IPS DF 4.7 (cell line): ENCODE measurements around the gene AKAP6.
"Not testable (repeated sequence)": the region's sequence is repeated elsewhere in the genome, so short reads cannot be mapped to it uniquely, and the experiment has no call there.

Experiments used
- DNase-seq: peaks from one replicate; pipeline ENCODE4 v3.0.0-alpha.2; 2013; ENCODE audit warnings: low spot score; ENCODE audit errors: extremely low read depth

Gene AKAP6

DNA sequence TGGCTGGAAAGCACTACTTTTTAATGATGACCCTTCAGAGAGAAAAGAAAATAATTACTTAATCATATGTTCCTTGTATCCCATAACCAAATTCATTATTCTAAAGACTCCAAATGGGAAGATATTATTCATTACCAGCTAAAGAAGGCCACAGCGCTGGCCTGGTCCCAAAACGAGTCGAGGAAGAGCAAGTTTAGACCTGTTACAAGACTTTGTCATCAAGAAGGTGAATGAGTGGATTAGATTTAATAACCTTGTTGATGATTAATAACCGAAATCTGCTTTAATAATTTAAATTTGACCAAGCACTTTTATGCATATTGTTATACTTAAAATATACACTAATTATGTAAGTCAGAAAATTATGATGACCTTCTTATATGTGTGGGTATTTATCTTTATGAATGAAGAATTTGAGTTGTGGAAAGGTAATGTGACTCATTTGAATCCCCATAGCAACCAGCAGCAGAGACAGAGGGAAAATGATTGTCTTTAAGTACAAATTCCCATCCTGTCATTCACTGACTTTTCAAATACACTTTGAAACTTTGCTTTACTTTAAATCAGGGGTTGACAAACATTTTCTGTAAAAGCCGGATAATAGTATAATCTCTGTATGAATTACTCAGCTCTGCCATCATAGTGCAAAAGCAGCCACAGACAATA, 409.2 kb downstream of the AKAP6 start:
- no peak for DNase-seq

DNA sequence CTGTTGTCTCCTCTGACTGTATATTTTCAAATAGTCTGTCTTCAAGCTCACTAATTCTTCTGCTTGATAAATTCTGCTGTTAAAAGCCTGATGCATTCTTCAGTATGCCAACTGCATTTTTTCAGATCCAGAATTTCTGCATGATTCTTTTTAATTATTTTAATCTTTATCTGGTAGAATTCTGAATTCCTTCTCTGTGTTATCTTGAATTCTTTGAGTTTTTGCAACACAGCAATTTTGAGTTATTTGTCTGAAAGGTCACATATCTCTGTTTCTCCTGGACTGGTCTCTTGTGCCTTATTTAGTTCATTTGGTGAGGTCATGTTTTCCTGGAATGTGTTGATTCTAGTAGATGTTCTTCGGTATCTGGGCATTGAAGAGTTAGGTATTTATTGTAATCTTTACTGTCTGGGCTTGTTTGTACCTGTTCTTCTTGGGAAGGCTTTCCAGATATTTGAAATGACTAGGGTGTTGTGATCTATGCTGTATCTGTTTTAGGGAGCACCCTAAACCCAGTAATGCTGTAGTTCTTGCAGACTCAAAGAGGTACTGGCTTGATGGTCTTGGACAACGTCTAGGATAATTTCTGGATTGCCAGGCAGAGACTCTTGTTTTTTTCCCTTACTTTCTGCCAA, 415.8 kb downstream of the AKAP6 start:
- no peak for DNase-seq

DNA sequence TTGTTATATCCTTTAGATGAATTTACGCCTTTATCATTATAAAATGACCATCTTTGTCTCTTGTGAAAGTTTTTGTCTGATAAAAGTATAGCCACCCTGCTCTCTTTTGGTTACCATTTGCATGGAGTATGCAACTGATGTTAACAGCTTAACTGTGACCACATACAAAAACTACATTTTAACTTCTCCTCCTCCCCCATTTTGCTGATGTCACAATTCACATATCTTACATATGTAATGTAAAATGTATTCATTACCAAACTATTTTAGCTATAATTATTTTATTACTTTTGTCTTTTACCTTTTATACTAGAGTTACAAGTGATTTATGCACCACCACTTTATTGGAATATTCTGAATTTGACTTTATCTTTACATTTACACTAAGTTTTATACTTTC, 425.1 kb downstream of the AKAP6 start:
- no peak for DNase-seq

DNA sequence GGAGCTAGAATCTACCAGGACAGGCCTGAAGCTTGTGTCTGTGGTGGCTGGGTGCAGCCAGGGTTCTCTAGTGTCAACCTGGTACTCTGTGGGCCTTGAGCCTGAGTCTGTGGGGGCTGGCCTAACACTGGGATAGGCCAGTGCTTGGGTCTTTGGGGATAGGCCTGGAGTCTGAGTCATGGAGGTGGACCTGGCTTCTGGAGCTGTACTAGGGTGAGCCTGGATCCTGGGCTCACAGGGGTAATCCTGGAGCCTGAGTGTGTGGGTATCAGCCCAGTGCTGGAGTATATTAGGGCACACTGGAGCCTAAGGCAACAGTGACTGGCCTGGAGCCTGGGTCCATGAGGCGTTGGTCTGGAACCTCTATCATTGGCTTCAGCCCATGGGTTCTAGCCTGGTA, 427.1 kb downstream of the AKAP6 start:
- no peak for DNase-seq

GRCh38 chr14:32756775-32757174, 427.7 kb downstream of the AKAP6 start:
- no peak for DNase-seq

DNA sequence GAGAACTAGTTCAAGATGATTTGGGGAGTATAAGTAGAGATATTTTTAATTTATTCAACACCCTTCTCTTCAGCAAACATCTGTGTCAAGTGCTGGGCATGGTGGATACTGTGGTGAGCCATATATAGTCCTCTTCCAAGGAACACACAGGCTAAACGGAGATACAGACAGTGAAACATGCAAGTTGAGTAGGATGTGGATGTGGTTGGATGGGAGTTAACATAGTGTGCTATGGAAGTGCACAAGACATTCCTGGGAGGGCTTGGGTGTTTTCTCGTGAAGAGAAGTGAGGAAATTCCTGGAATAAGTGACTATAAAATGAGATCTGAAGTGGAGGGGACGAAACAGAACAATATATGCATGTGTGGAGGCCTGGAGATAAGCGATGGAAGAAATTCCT, 428.5 kb downstream of the AKAP6 start:
- no peak for DNase-seq

GRCh38 chr14:32761381-32761968, 432.4 kb downstream of the AKAP6 start:
- DNase-seq: no peak

GRCh38 chr14:32762886-32763285, 433.8 kb downstream of the AKAP6 start:
- DNase-seq: no peak

DNA sequence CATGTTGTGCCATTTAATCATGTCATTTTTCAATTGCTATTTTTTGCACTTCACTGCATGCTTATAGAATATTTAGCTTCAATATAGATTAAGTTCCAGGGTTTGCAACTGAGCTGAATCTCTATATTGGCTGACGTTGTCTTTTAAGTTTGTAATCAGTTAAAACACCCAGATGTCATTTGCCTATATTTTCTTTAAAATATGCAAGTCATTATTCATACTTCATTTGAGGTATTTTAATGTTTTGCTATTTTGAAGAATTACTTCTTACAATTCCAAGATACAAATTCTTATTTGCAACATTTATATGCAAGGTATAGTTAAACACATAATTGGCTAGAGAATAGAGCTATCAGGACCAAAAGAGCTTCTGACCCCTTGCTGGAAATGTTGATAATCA, 434.6 kb downstream of the AKAP6 start:
- no peak for DNase-seq

GRCh38 chr14:32764131-32764530, 435.0 kb downstream of the AKAP6 start:
- no peak for DNase-seq

DNA sequence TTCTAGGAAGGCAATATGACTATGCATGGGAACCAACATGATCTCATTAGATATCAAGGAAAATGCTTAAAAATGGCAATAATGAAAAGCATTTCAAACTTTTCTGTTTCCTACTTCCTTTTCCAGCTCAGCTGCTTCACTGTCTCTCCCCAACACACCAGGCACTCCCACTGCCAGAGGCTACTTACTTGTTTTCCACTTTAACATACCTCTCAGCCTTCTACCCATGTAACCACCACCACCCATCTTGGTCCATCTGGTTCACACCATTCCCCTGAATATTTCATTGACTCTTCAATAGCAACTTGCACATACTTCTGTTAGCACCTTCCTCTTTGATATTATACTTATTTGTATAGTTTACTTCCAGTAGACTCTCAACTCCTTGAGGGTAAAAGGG, 441.3 kb downstream of the AKAP6 start:
- DNase-seq: no peak

DNA sequence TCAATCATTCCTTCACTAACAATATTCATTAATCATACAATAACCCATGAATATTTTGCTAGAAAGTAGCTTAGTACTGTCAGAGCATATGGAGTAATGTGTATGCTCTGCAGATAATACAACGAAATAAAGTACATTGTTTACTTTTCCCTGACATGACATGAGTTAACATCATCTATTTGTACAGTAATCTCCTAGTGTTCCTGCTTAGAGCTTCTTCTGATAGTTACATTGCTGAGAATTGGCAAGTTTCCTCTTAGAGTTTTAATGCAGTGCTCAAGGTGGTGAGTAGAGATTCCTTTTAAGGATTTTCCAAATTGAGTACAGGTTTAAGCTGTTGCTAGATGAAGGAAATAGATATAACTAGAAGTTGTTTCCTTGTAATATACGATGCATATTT, 445.1 kb downstream of the AKAP6 start:
- no peak for DNase-seq

GRCh38 chr14:32779840-32780239, 450.7 kb downstream of the AKAP6 start:
- no peak for DNase-seq

- DNase-seq: no peak
Measured at GRCh38 chr14:32784405-32784804, 455.3 kb downstream of the AKAP6 start.

GRCh38 chr14:32785585-32785984, 456.5 kb downstream of the AKAP6 start:
- no peak for DNase-seq

GRCh38 chr14:32786886-32787285, 457.8 kb downstream of the AKAP6 start:
- no peak for DNase-seq

- not testable (repeated sequence) for DNase-seq
Measured at GRCh38 chr14:32793033-32793432, 463.9 kb downstream of the AKAP6 start.

DNA sequence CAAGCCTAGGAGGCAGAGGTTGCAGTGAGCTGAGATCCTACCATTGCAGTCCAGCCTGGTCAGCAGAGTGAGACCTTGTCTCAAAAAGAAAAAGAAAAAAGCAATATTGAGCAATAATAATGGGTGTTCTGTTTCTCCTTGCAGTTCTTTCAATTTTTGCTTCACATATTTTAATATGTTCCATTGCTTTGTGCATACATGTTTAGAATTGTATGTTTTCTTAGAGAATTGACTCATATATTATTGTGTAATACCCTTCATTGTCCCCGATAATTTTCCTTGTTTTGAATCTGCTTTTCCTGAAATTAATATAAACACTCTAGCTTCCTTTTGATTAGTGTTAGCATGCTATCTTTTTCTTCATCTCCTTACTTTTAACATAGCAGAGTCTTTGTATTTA, 471.2 kb downstream of the AKAP6 start:
- DNase-seq: no peak

DNA sequence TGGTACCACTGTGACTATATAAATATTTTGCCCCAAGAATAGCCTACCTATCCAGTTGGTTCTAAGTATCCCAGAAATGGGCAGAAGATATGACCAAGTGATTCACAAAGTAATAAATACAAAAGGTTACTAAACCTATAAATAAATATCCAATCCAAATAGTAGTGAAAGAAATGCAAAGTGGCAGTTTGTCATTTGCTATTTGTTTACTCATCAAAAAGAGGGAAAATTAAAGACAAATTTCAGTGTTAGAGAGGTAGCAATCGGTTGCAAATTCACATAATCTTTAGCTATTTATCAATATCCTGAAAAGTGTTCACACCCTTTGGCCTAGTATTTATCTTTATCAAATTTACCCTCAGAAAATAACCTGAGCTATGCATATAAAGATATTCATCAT, 473.2 kb downstream of the AKAP6 start:
- no peak for DNase-seq

DNA sequence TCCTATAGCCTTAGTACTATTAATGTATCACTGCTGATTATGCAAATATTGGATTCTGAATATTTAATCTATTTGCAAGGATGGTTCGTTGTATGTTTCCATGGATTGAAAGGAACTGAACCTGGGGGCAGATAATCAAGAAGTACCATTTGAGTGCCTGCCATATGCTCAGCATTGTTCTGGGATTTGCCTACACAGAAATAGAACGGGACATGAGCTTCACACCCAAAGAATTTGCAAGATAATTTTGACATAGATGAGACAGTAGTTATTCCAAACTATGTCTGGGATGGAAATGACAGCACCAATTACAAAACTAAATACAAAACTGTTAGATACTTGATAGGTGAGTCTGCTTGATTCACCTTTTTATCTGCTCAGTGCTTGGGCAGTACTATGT, 476.9 kb downstream of the AKAP6 start:
- no peak for DNase-seq

DNA sequence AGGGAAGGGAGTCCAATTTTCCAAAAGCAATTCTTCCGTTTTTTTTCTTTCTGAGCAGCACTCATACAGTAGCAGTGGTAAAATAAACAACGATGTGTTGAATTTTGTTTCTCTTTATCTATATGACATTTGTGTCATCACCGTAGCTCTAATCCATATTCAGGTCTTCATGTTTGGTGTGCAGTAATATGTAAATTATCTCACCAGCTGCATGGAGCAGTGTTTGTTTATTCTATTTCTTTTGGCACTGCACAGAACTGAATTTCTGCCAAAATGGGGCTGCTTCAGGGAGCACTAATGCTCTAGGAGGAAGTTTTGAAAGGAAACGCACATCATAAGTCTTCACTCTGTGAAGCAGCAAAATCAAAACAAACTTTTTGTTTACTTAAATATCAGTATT, 479.5 kb downstream of the AKAP6 start:
- DNase-seq: no peak

GRCh38 chr14:32809255-32809654, 480.2 kb downstream of the AKAP6 start:
- DNase-seq: no peak

DNA sequence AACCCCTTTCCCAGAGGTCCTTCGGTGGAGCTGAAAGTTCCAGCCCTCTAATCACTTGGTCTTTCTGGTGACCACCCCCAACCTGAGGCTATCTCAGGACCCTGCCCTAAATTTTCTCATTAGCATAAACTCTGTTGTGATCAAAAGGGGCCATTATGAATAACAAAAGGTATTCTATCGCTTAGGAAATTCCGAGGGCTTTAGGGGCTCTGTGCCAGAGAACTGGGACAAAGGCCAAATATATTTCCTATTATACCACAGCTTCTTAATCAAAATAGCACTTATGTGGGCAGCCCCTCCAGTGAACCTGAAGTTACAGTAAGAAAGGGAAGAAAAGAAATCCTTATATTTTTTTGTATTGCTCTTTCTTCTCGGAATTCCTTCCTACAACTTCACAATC, 484.3 kb downstream of the AKAP6 start:
- no peak for DNase-seq
